ENCODE measurements around the gene PXDN.

Gene PXDN

GRCh38 chr2:1656961-1657841, 87.1 kb downstream of the PXDN start:
- H3K36me3 ChIP-seq (ENCODE audit: control insufficient read depth, insufficient read depth, low read length): peaks cover 6% of the 10 kb centered on the region
- H3K4me2 ChIP-seq (ENCODE audit: low read length): no peak overlapping the region
- no peak overlapping the region for H3K56ac ChIP-seq (ENCODE audit: low read length)
- no peaks in the 10 kb centered on the region for H3K4me1 ChIP-seq (ENCODE audit: control insufficient read depth, low read depth, low read length)
- no peak overlapping the region for H2BK15ac ChIP-seq (replicated peaks; ENCODE audit: low read depth)
- no peak overlapping the region for H2BK5ac ChIP-seq (ENCODE audit: low read length)
- no peak overlapping the region for H2AK5ac ChIP-seq (ENCODE audit: low read length)
- H3K4ac ChIP-seq (ENCODE audit: low read depth, low read length): no peak overlapping the region
- H3K18ac ChIP-seq (ENCODE audit: low read length): no peak overlapping the region
- H3K4me3 ChIP-seq (ENCODE audit: low read length): no peak overlapping the region
- H3K27ac ChIP-seq (ENCODE audit: low read depth, low read length): no peak overlapping the region
- H3K79me1 ChIP-seq (ENCODE audit: low read length): peaks cover 2% of the 10 kb centered on the region
- no CpG with 5 or more reads among the region's 7 CpGs for WGBS (ENCODE audit: extremely low coverage, insufficient coverage, low lambda C conversion rate)
- H4K8ac ChIP-seq (ENCODE audit: low read depth, low read length): no peak overlapping the region
- peak; percentile 69 for DNase-seq
- H4K5ac ChIP-seq (ENCODE audit: low read length): no peak overlapping the region
- H3K9ac ChIP-seq (ENCODE audit: low read length): no peak overlapping the region
- H3K23ac ChIP-seq (ENCODE audit: low read length): no peak overlapping the region
- no peaks in the 10 kb centered on the region for H3K27me3 ChIP-seq (ENCODE audit: insufficient read depth, low read length, poor library complexity)
- H2BK120ac ChIP-seq (ENCODE audit: low read depth, low read length): no peak overlapping the region
- H3K79me2 ChIP-seq (ENCODE audit: control insufficient read depth, insufficient read depth, low read length): no peaks in the 10 kb centered on the region

- Histone ChIP-seq H3K23ac (ENCODE audit: low read length) (no peak overlapping the region), H3K79me1 (ENCODE audit: low read length) (peaks cover 2% of the 10 kb centered on the region), H3K27me3 (ENCODE audit: insufficient read depth, low read length, poor library complexity) (no peaks in the 10 kb centered on the region), H4K5ac (ENCODE audit: low read length) (no peak overlapping the region), H2BK5ac (ENCODE audit: low read length) (no peak overlapping the region), H4K8ac (ENCODE audit: low read depth, low read length) (no peak overlapping the region), H3K9ac (ENCODE audit: low read length) (no peak overlapping the region), H3K27ac (ENCODE audit: low read depth, low read length) (no peak overlapping the region), H3K4me1 (ENCODE audit: control insufficient read depth, low read depth, low read length) (no peaks in the 10 kb centered on the region), H3K36me3 (ENCODE audit: control insufficient read depth, insufficient read depth, low read length) (peaks cover 6% of the 10 kb centered on the region), H3K79me2 (ENCODE audit: control insufficient read depth, insufficient read depth, low read length) (no peaks in the 10 kb centered on the region), H3K4me3 (ENCODE audit: low read length) (no peak overlapping the region), H3K4ac (ENCODE audit: low read depth, low read length) (no peak overlapping the region), H2BK120ac (ENCODE audit: low read depth, low read length) (no peak overlapping the region), H3K18ac (ENCODE audit: low read length) (no peak overlapping the region), H2BK15ac (replicated peaks; ENCODE audit: low read depth) (no peak overlapping the region), H3K4me2 (ENCODE audit: low read length) (no peak overlapping the region), H3K56ac (ENCODE audit: low read length) (no peak overlapping the region), H2AK5ac (ENCODE audit: low read length) (no peak overlapping the region)
- no CpG with 5 or more reads among the region's 6 CpGs for WGBS (ENCODE audit: extremely low coverage, insufficient coverage, low lambda C conversion rate)
- peak; percentile 67 for DNase-seq
These were observed 87.9 kb downstream of the PXDN start for GRCh38 chr2:1656326-1656960.

- no peak overlapping the region for H2BK15ac ChIP-seq (replicated peaks; ENCODE audit: low read depth)
These were observed 88.9 kb downstream of the PXDN start for GRCh38 chr2:1655461-1655860.

GRCh38 chr2:1654696-1655374, 89.5 kb downstream of the PXDN start:
- H3K23ac ChIP-seq (ENCODE audit: low read length): no peak overlapping the region
- no peak overlapping the region for H3K18ac ChIP-seq (ENCODE audit: low read length)
- peaks cover 2% of the 10 kb centered on the region for H3K36me3 ChIP-seq (ENCODE audit: control insufficient read depth, insufficient read depth, low read length)
- peaks cover 2% of the 10 kb centered on the region for H3K79me1 ChIP-seq (ENCODE audit: low read length)
- H3K27ac ChIP-seq (ENCODE audit: low read depth, low read length): no peak overlapping the region
- no peak overlapping the region for H4K5ac ChIP-seq (ENCODE audit: low read length)
- no peaks in the 10 kb centered on the region for H3K27me3 ChIP-seq (ENCODE audit: insufficient read depth, low read length, poor library complexity)
- DNase-seq: no peak
- H3K56ac ChIP-seq (ENCODE audit: low read length): no peak overlapping the region
- WGBS (ENCODE audit: extremely low coverage, insufficient coverage, low lambda C conversion rate): 100% methylated on average over 1 of the region's 8 CpGs
- H3K4me2 ChIP-seq (ENCODE audit: low read length): no peak overlapping the region
- no peaks in the 10 kb centered on the region for H3K79me2 ChIP-seq (ENCODE audit: control insufficient read depth, insufficient read depth, low read length)
- H2BK15ac ChIP-seq (replicated peaks; ENCODE audit: low read depth): no peak overlapping the region
- H2BK120ac ChIP-seq (ENCODE audit: low read depth, low read length): no peak overlapping the region
- H2BK5ac ChIP-seq (ENCODE audit: low read length): no peak overlapping the region
- H2AK5ac ChIP-seq (ENCODE audit: low read length): no peak overlapping the region
- H3K4me1 ChIP-seq (ENCODE audit: control insufficient read depth, low read depth, low read length): no peaks in the 10 kb centered on the region
- H3K4me3 ChIP-seq (ENCODE audit: low read length): no peak overlapping the region
- H4K8ac ChIP-seq (ENCODE audit: low read depth, low read length): no peak overlapping the region
- H3K4ac ChIP-seq (ENCODE audit: low read depth, low read length): no peak overlapping the region
- H3K9ac ChIP-seq (ENCODE audit: low read length): no peak overlapping the region

More at GRCh38 chr2:1655461-1655860, 88.9 kb downstream of the PXDN start:
- no peak overlapping the region for H3K4me2 ChIP-seq (ENCODE audit: low read length)
- H3K4ac ChIP-seq (ENCODE audit: low read depth, low read length): no peak overlapping the region
- no peak overlapping the region for H3K9ac ChIP-seq (ENCODE audit: low read length)
- no peaks in the 10 kb centered on the region for H3K4me1 ChIP-seq (ENCODE audit: control insufficient read depth, low read depth, low read length)
- no peak overlapping the region for H2AK5ac ChIP-seq (ENCODE audit: low read length)
- no peak overlapping the region for H4K5ac ChIP-seq (ENCODE audit: low read length)
- H3K36me3 ChIP-seq (ENCODE audit: control insufficient read depth, insufficient read depth, low read length): peaks cover 2% of the 10 kb centered on the region
- H4K8ac ChIP-seq (ENCODE audit: low read depth, low read length): no peak overlapping the region
- no peak overlapping the region for H2BK5ac ChIP-seq (ENCODE audit: low read length)
- H2BK120ac ChIP-seq (ENCODE audit: low read depth, low read length): no peak overlapping the region
- peaks cover 2% of the 10 kb centered on the region for H3K79me1 ChIP-seq (ENCODE audit: low read length)
- no peak overlapping the region for H3K18ac ChIP-seq (ENCODE audit: low read length)
- no peak overlapping the region for H3K23ac ChIP-seq (ENCODE audit: low read length)
- H3K4me3 ChIP-seq (ENCODE audit: low read length): no peak overlapping the region
- H3K56ac ChIP-seq (ENCODE audit: low read length): no peak overlapping the region
- H3K27me3 ChIP-seq (ENCODE audit: insufficient read depth, low read length, poor library complexity): no peaks in the 10 kb centered on the region
- DNase-seq: no peak
- no peak overlapping the region for H3K27ac ChIP-seq (ENCODE audit: low read depth, low read length)
- H3K79me2 ChIP-seq (ENCODE audit: control insufficient read depth, insufficient read depth, low read length): no peaks in the 10 kb centered on the region
- no CpG with 5 or more reads among the region's 3 CpGs for WGBS (ENCODE audit: extremely low coverage, insufficient coverage, low lambda C conversion rate)

GRCh38 chr2:1653956-1654695, 90.2 kb downstream of the PXDN start:
- WGBS (ENCODE audit: extremely low coverage, insufficient coverage, low lambda C conversion rate): 100% methylated on average over 1 of the region's 14 CpGs
- DNase-seq: no peak
- Histone ChIP-seq H3K56ac (ENCODE audit: low read length) (no peak overlapping the region), H3K9ac (ENCODE audit: low read length) (no peak overlapping the region), H2BK5ac (ENCODE audit: low read length) (no peak overlapping the region), H3K4ac (ENCODE audit: low read depth, low read length) (no peak overlapping the region), H3K23ac (ENCODE audit: low read length) (no peak overlapping the region), H3K36me3 (ENCODE audit: control insufficient read depth, insufficient read depth, low read length) (peaks cover 2% of the 10 kb centered on the region), H2BK120ac (ENCODE audit: low read depth, low read length) (no peak overlapping the region), H2AK5ac (ENCODE audit: low read length) (no peak overlapping the region), H3K4me1 (ENCODE audit: control insufficient read depth, low read depth, low read length) (no peaks in the 10 kb centered on the region), H3K79me1 (ENCODE audit: low read length) (peaks cover 2% of the 10 kb centered on the region), H4K8ac (ENCODE audit: low read depth, low read length) (no peak overlapping the region), H3K4me2 (ENCODE audit: low read length) (no peak overlapping the region), H4K5ac (ENCODE audit: low read length) (no peak overlapping the region), H3K79me2 (ENCODE audit: control insufficient read depth, insufficient read depth, low read length) (no peaks in the 10 kb centered on the region), H3K18ac (ENCODE audit: low read length) (no peak overlapping the region), H3K4me3 (ENCODE audit: low read length) (no peak overlapping the region), H2BK15ac (replicated peaks; ENCODE audit: low read depth) (no peak overlapping the region), H3K27ac (ENCODE audit: low read depth, low read length) (no peak overlapping the region), H3K27me3 (ENCODE audit: insufficient read depth, low read length, poor library complexity) (no peaks in the 10 kb centered on the region)

Data from mesendoderm (in vitro differentiated cells).